ENCODE data around the gene EIF4EBP3.
A peak's percentile ranks its signal among the peaks of the same experiment; 100 is the strongest.

Gene EIF4EBP3

GRCh38 chr5:140557136-140557805 lies 9.8 kb downstream of the EIF4EBP3 start, which contains the start of gene SRA1:
SRA1 (minus strand) TSS chr5:140557473; CDS start chr5:140557452, 21 bp downstream.
- peak; percentile 95 for DNase-seq (ENCODE audit: low spot score)

GRCh38 chr5:140557965-140558364 lies 10.5 kb downstream of the EIF4EBP3 start:
- DNase-seq (ENCODE audit: low spot score), result no peak

- DNase-seq (ENCODE audit: low spot score), result no peak
Observed at GRCh38 chr5:140558542-140558941, 11.1 kb downstream of the EIF4EBP3 start.

GRCh38 chr5:140560227-140560626 lies 12.8 kb downstream of the EIF4EBP3 start:
- no peak for DNase-seq (ENCODE audit: low spot score)

- DNase-seq (ENCODE audit: low spot score), result no peak
Observed at GRCh38 chr5:140561753-140562523, 14.5 kb downstream of the EIF4EBP3 start.

- no peak for DNase-seq (ENCODE audit: low spot score)
Observed at GRCh38 chr5:140563596-140563995, 16.1 kb downstream of the EIF4EBP3 start.

GRCh38 chr5:140564196-140565023 lies 16.9 kb downstream of the EIF4EBP3 start, which contains the start of the genes APBB3 and SLC35A4:
APBB3 (minus strand) TSS chr5:140564598; CDS start chr5:140564245, 353 bp downstream.
SLC35A4 (plus strand) TSS chr5:140564828; CDS start chr5:140567170, 2,342 bp downstream.
- DNase-seq (ENCODE audit: low spot score), result peak; percentile 90

- no peak for DNase-seq (ENCODE audit: low spot score)
Observed at GRCh38 chr5:140565024-140565779, 17.7 kb downstream of the EIF4EBP3 start.

- no peak for DNase-seq (ENCODE audit: low spot score)
Observed at GRCh38 chr5:140565780-140566095, 18.3 kb downstream of the EIF4EBP3 start.

GRCh38 chr5:140566665-140567064 lies 19.2 kb downstream of the EIF4EBP3 start:
- no peak for DNase-seq (ENCODE audit: low spot score)

- DNase-seq (ENCODE audit: low spot score), result no peak
Observed at GRCh38 chr5:140567136-140567818, 19.8 kb downstream of the EIF4EBP3 start.

- no peak for DNase-seq (ENCODE audit: low spot score)
Observed at GRCh38 chr5:140567871-140568270, 20.4 kb downstream of the EIF4EBP3 start.

- DNase-seq (ENCODE audit: low spot score), result no peak
Observed at GRCh38 chr5:140568443-140569063, 21.1 kb downstream of the EIF4EBP3 start.

- DNase-seq (ENCODE audit: low spot score), result no peak
Observed at GRCh38 chr5:140569197-140569596, 21.7 kb downstream of the EIF4EBP3 start.

- no peak for DNase-seq (ENCODE audit: low spot score)
Observed at GRCh38 chr5:140570058-140570457, 22.6 kb downstream of the EIF4EBP3 start.

GRCh38 chr5:140570488-140570887 lies 23.0 kb downstream of the EIF4EBP3 start:
- no peak for DNase-seq (ENCODE audit: low spot score)

GRCh38 chr5:140571105-140571504 lies 23.6 kb downstream of the EIF4EBP3 start:
- DNase-seq (ENCODE audit: low spot score), result no peak

GRCh38 chr5:140573683-140574082 lies 26.2 kb downstream of the EIF4EBP3 start:
- no peak for DNase-seq (ENCODE audit: low spot score)

- no peak for DNase-seq (ENCODE audit: low spot score)
Observed at GRCh38 chr5:140574165-140574564, 26.7 kb downstream of the EIF4EBP3 start.

GRCh38 chr5:140575309-140575708 lies 27.8 kb downstream of the EIF4EBP3 start:
- peak; percentile 30 for DNase-seq (ENCODE audit: low spot score)

GRCh38 chr5:140576776-140577201 lies 29.3 kb downstream of the EIF4EBP3 start:
- DNase-seq (ENCODE audit: low spot score), result no peak

All from HuH-7.5 (cell line).